HCT116 (cell line): ENCODE data around the gene TNF. TPM values are rescaled to one million over a fixed set of nuclear protein-coding genes. Genes with fewer than 3 reads are reported as not detected.

ENCODE experiments used
- ATAC-seq: fragments of 200-7000 bp; cut with Tn5 transposase; 2 replicates; pipeline ENCODE4 v1.9.1; 2020; ENCODE audit warnings: mild to moderate bottlenecking, moderate library complexity
- BruUV-seq: library from RNA; stranded (reverse); fragments of 400-500 nt; replicated peaks from 2 replicates; lab custom pipeline; 2021; lab: Mats Ljungman, UMichigan
- CTCF ChIA-PET: fragments of 300-600 bp; sonication (Branson Sonifier 250); formaldehyde crosslinking; loops from one replicate; lab custom pipeline; 2021; ENCODE audit warnings: antibody characterized with exemption; lab: Charles Lee
- POLR2A ChIA-PET: fragments of 300-600, 350-600 bp; sonication (Branson Sonifier 250); formaldehyde crosslinking; loops from one replicate; lab custom pipeline; 2021; ENCODE audit warnings: antibody characterized with exemption; lab: Charles Lee
- RAD21 ChIA-PET, 2 experiments: fragments of 300-600 bp; sonication (Branson Sonifier 250); formaldehyde crosslinking; loops; one replicate each; lab custom pipeline; 2023; ENCODE audit warnings: low total read pairs in 2 of 2; ENCODE audit not compliant: uncharacterized antibody in 2 of 2, unreplicated experiment in 2 of 2, low non-redundant PET in 1 of 2; lab: Charles Lee
- DNase-seq: peaks from one replicate; pipeline ENCODE4 v3.0.0-alpha.2; 2010; ENCODE audit warnings: low read depth, low spot score
- H2AFZ ChIP-seq: fragments of 200-600 bp; shearing (Covaris generic), sonication (generic); 2 replicates; pipeline ENCODE4 v1.6.1; 2017; ENCODE audit warnings: low read depth, mixed run types, mixed read lengths, antibody characterized with exemption, low read length; ENCODE audit not compliant: poor library complexity, severe bottlenecking
- H3K27ac ChIP-seq: 2 replicates; pipeline ENCODE4 v1.5.1; 2012; ENCODE audit warnings: low read depth, low read length
- H3K27me3 ChIP-seq: fragments of 200-600 bp; sonication (generic); 2 replicates; pipeline ENCODE4 v1.6.1; 2016; ENCODE audit warnings: mixed run types, low read length, mixed read lengths; ENCODE audit not compliant: insufficient read depth
- H3K36me3 ChIP-seq, 2 experiments: fragments of 200-500 bp in 1 of 2; fragments of 200-600 bp in 1 of 2; sonication (Bioruptor generic) in 1 of 2; sonication (generic) in 1 of 2; 2 replicates each; pipeline versions ENCODE4 v1.5.1 to v1.6.1; 2014 to 2016; ENCODE audit warnings: low read length in 2 of 2, inconsistent platforms in 1 of 2, mixed read lengths in 1 of 2, mixed run types in 1 of 2; ENCODE audit not compliant: insufficient read depth in 2 of 2, control insufficient read depth in 1 of 2
- H3K4me1 ChIP-seq, 2 experiments: fragments of 200-600 bp in 1 of 2; sonication (generic) in 1 of 2; 2 replicates each; pipeline versions ENCODE4 v1.5.1 to v1.6.1; 2012 to 2017; ENCODE audit warnings: low read length in 2 of 2, inconsistent platforms in 1 of 2, mild to moderate bottlenecking in 1 of 2, mixed read lengths in 1 of 2, mixed run types in 1 of 2, moderate library complexity in 1 of 2; ENCODE audit not compliant: insufficient read depth in 2 of 2, control insufficient read depth in 1 of 2
- H3K4me2 ChIP-seq: fragments of 200-600 bp; sonication (generic); 2 replicates; pipeline ENCODE4 v1.6.1; 2017; ENCODE audit warnings: mixed run types, low read length, mixed read lengths
- H3K4me3 ChIP-seq, 2 experiments: fragments of 200-600 bp in 1 of 2; sonication (generic) in 1 of 2; replicated peaks in 1 of 2; 2 replicates each; pipeline ENCODE4 v1.5.1; 2011 to 2016; ENCODE audit warnings: low read length in 2 of 2, control low read depth in 1 of 2, low read depth in 1 of 2, mild to moderate bottlenecking in 1 of 2, mixed read lengths in 1 of 2, mixed run types in 1 of 2
- H3K79me2 ChIP-seq: fragments of 200-600 bp; sonication (generic); 2 replicates; pipeline ENCODE4 v1.6.1; 2017; ENCODE audit warnings: mild to moderate bottlenecking, mixed run types, low read length, moderate library complexity, mixed read lengths; ENCODE audit not compliant: insufficient read depth
- H3K9ac ChIP-seq: fragments of 200-600 bp; sonication (generic); 2 replicates; pipeline ENCODE4 v1.6.1; 2016; ENCODE audit warnings: low read length, mixed read lengths
- H3K9me2 ChIP-seq: fragments of 200-600 bp; sonication (generic), shearing (Covaris generic); 2 replicates; pipeline ENCODE4 v1.6.1; 2017; ENCODE audit warnings: mixed run types, mild to moderate bottlenecking, moderate library complexity; ENCODE audit not compliant: insufficient read depth
- H3K9me3 ChIP-seq, 2 experiments: fragments of 200-500 bp in 1 of 2; fragments of 200-600 bp in 1 of 2; sonication (Bioruptor generic) in 1 of 2; sonication (generic) in 1 of 2; 2 replicates each; pipeline ENCODE4 v1.6.1; 2014 to 2017; ENCODE audit warnings: low read length in 2 of 2, mixed read lengths in 2 of 2, inconsistent platforms in 1 of 2, low read depth in 1 of 2, mild to moderate bottlenecking in 1 of 2, mixed run types in 1 of 2, moderate library complexity in 1 of 2; ENCODE audit not compliant: control insufficient read depth in 1 of 2, insufficient read depth in 1 of 2
- H4K20me1 ChIP-seq: fragments of 200-600 bp; sonication (generic), shearing (Covaris generic); 2 replicates; pipeline ENCODE4 v1.6.1; 2017; ENCODE audit warnings: mixed run types, mild to moderate bottlenecking, moderate library complexity; ENCODE audit not compliant: insufficient read depth
- ATF3 ChIP-seq: IDR thresholded peaks from 2 replicates; pipeline ENCODE4 v1.6.1; 2012
- CBX3 ChIP-seq: IDR thresholded peaks from 2 replicates; pipeline ENCODE4 v1.6.1; 2012; ENCODE audit warnings: low read depth
- CTCF ChIP-seq, 3 experiments: fragments of 200-600 bp in 1 of 3; sonication (generic) in 1 of 3; IDR thresholded peaks in 2 of 3; conservative IDR thresholded peaks in 1 of 3; 2 replicates each; pipeline ENCODE4 v1.5.1; 2012 to 2017; ENCODE audit warnings: low read depth in 2 of 3, low read length in 2 of 3, antibody characterized with exemption in 1 of 3, borderline replicate concordance in 1 of 3, control low read depth in 1 of 3, mild to moderate bottlenecking in 1 of 3, mixed read lengths in 1 of 3, mixed run types in 1 of 3, moderate library complexity in 1 of 3; ENCODE audit not compliant: insufficient read depth in 1 of 3
- EGR1 ChIP-seq: IDR thresholded peaks from 2 replicates; pipeline ENCODE4 v1.6.1; 2012; ENCODE audit warnings: low read depth
- EZH2 ChIP-seq: fragments of 200-600 bp; sonication (generic); IDR thresholded peaks from 2 replicates; pipeline ENCODE4 v1.6.1; 2017; ENCODE audit warnings: antibody characterized with exemption, mixed run types
- EZH2phosphoT487 ChIP-seq: fragments of 200-600 bp; IDR thresholded peaks from 2 replicates; pipeline ENCODE4 v1.6.1; 2018; ENCODE audit warnings: antibody characterized with exemption, borderline replicate concordance
- FOSL1 ChIP-seq: IDR thresholded peaks from 2 replicates; pipeline ENCODE4 v1.6.1; 2012; ENCODE audit warnings: low read depth
- JUND ChIP-seq: IDR thresholded peaks from 2 replicates; pipeline ENCODE4 v1.6.1; 2012
- POLR2AphosphoS5 ChIP-seq: IDR thresholded peaks from 2 replicates; pipeline ENCODE4 v1.6.1; 2011; ENCODE audit warnings: mild to moderate bottlenecking, low read depth, low read length, moderate library complexity
- RAD21 ChIP-seq: IDR thresholded peaks from 2 replicates; pipeline ENCODE4 v1.6.1; 2012; ENCODE audit warnings: low read depth, mild to moderate bottlenecking
- SP1 ChIP-seq: IDR thresholded peaks from 2 replicates; pipeline ENCODE4 v1.6.1; 2012; ENCODE audit warnings: low read depth
- SRF ChIP-seq: IDR thresholded peaks from 2 replicates; pipeline ENCODE4 v1.6.1; 2012; ENCODE audit warnings: low read depth
- TCF7L2 ChIP-seq: IDR thresholded peaks from 2 replicates; pipeline ENCODE4 v1.7.0; 2011; ENCODE audit warnings: borderline replicate concordance, inconsistent platforms; ENCODE audit not compliant: insufficient read depth, insufficient read length; ENCODE audit errors: extremely low read depth
- YY1 ChIP-seq: IDR thresholded peaks from 2 replicates; pipeline ENCODE4 v1.6.1; 2011; ENCODE audit warnings: low read length, low read depth, moderate library complexity, mild to moderate bottlenecking; ENCODE audit not compliant: insufficient replicate concordance; ENCODE audit errors: extremely low read depth
- ZNF274 ChIP-seq: fragments of 200-500 bp; sonication (Bioruptor generic); IDR thresholded peaks from 2 replicates; pipeline ENCODE4 v1.6.1; 2014; ENCODE audit warnings: mild to moderate bottlenecking, low read depth, low read length, inconsistent platforms
- intact Hi-C: fragments of 100-400 bp; cut with micrococcal nuclease; formaldehyde crosslinking; loops from 2 replicates; pipeline ENCODE4 v1.10.0; 2022
- total RNA-seq: library from RNA; stranded (reverse); gene quantifications from one replicate; pipeline ENCODE4 v1.2.1, GENCODE V29; 2021; ENCODE audit not compliant: unreplicated experiment
- TF ChIP-seq, protein P1 (sequence below): IDR thresholded peaks from 2 replicates; pipeline ENCODE4 v1.6.1; 2012; ENCODE audit warnings: low read depth
- TF ChIP-seq, protein P2 (sequence below): IDR thresholded peaks from 2 replicates; pipeline ENCODE4 v1.6.1; 2012

The TNF gene
- total RNA-seq, 1 experiment from 2014 or later: 0.59 TPM

GRCh38 chr6:31575952-31576685 lies 754 bp downstream of the TNF start:
- no peaks in the 10 kb centered on the region for H3K9me2 ChIP-seq
- no peaks in the 10 kb centered on the region for H4K20me1 ChIP-seq
- H3K27me3 ChIP-seq: no peaks in the 10 kb centered on the region
- ChIA-PET RAD21 (no interaction called here), POLR2A (interaction anchor here (0.8 kb wide), 1 partner anchor 76 kb away, joined by 3 read pairs; no protein-coding TSS in a partner anchor), CTCF (interaction anchor here (0.9 kb wide), 1 partner anchor 22 kb away, joined by 3 read pairs; no protein-coding TSS in a partner anchor)
- no peak overlapping the region for H3K4me2 ChIP-seq
- no TSS peak for BruUV-seq
- DNase-seq (no peak), ATAC-seq (no peak)
- peaks cover 0 to 9% of the 10 kb centered on the region in 2 experiments; a peak in 1 of 4 replicates for H3K4me1 ChIP-seq
- H3K27ac ChIP-seq: no peak overlapping the region
- no peak for TF ChIP-seq CBX3
- TF ChIP-seq SP1: no peak
- TF ChIP-seq RAD21: no peak
- no peak for TF ChIP-seq YY1
- TF ChIP-seq EGR1: no peak
- no peak for TF ChIP-seq POLR2AphosphoS5
- TF ChIP-seq JUND: no peak
- no peak for TF ChIP-seq SRF
- no peak for TF ChIP-seq FOSL1
- TF ChIP-seq ATF3: no peak
- TF ChIP-seq TCF7L2: no peak
- no peak for TF ChIP-seq CTCF (IDR thresholded peaks at IDR 0.05 in 2 of 3, conservative IDR thresholded peaks at IDR 0.05 in 1 of 3; ENCODE audit: borderline replicate concordance in 1 of 3, insufficient read depth in 1 of 3, low read depth in 2 of 3, low read length in 2 of 3)
- TF ChIP-seq, protein P1, sequence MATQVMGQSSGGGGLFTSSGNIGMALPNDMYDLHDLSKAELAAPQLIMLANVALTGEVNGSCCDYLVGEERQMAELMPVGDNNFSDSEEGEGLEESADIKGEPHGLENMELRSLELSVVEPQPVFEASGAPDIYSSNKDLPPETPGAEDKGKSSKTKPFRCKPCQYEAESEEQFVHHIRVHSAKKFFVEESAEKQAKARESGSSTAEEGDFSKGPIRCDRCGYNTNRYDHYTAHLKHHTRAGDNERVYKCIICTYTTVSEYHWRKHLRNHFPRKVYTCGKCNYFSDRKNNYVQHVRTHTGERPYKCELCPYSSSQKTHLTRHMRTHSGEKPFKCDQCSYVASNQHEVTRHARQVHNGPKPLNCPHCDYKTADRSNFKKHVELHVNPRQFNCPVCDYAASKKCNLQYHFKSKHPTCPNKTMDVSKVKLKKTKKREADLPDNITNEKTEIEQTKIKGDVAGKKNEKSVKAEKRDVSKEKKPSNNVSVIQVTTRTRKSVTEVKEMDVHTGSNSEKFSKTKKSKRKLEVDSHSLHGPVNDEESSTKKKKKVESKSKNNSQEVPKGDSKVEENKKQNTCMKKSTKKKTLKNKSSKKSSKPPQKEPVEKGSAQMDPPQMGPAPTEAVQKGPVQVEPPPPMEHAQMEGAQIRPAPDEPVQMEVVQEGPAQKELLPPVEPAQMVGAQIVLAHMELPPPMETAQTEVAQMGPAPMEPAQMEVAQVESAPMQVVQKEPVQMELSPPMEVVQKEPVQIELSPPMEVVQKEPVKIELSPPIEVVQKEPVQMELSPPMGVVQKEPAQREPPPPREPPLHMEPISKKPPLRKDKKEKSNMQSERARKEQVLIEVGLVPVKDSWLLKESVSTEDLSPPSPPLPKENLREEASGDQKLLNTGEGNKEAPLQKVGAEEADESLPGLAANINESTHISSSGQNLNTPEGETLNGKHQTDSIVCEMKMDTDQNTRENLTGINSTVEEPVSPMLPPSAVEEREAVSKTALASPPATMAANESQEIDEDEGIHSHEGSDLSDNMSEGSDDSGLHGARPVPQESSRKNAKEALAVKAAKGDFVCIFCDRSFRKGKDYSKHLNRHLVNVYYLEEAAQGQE: no peak
- no peak for TF ChIP-seq EZH2phosphoT487
- TF ChIP-seq, protein P2, sequence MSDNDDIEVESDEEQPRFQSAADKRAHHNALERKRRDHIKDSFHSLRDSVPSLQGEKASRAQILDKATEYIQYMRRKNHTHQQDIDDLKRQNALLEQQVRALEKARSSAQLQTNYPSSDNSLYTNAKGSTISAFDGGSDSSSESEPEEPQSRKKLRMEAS: no peak
- no peak for TF ChIP-seq ZNF274
- TF ChIP-seq EZH2: no peak
- no peak overlapping the region for H3K9ac ChIP-seq
- H3K4me3 ChIP-seq: no peak overlapping the region
- H3K9me3 ChIP-seq: no peaks in the 10 kb centered on the region
- no peaks in the 10 kb centered on the region for H3K79me2 ChIP-seq
- H3K36me3 ChIP-seq: no peaks in the 10 kb centered on the region
- no peak overlapping the region for H2AFZ ChIP-seq
- intact Hi-C loops: no loop called here
